GM21529 (cell line): Measurements from ENCODE around the gene UBE2Q1.

Experiments
- ATAC-seq: cut with Tn5 transposase; IDR thresholded peaks from one replicate; pipeline ENCODE4 v1.9.1; 2021; ENCODE audit not compliant: unreplicated experiment

The UBE2Q1 gene

DNA sequence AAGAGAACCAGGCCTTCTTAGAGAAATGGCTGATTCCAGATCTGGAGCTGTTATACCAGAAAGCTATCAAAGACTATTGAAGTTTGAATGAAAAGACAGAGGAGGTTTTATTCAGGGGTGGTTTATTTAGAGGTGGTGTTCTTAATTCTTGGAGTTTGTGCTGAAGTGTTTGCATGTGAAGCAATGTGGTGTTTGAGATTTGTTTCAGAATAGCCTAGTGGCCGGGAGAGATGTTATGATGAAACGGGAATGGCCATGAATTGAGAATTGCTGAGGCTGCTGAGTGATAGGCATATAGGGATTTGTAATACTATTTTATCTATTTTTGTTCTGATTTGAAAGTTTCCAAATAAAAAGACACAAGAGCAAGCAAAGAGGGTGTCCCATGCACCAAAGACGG is 45.7 kb downstream of the UBE2Q1 start:
- no peak for ATAC-seq

DNA sequence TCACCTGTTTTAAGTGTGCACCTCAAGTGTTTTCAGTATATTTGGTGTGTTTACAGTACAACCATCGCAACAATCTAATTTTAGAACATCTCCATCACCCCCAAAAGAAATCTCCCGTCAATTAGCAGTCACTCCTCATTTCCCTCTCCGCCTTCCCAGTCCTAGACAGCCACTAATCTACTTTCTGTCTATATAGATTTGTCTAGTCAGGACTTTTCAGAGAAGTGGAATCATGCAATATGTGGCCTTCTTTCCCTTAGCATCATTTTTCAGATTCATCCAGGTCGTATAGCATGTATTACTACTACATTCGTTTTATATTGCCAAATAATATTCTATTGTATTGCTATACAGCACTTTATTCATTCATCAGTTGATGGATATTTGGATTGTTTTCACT is 54.6 kb downstream of the UBE2Q1 start:
- ATAC-seq: no peak

DNA sequence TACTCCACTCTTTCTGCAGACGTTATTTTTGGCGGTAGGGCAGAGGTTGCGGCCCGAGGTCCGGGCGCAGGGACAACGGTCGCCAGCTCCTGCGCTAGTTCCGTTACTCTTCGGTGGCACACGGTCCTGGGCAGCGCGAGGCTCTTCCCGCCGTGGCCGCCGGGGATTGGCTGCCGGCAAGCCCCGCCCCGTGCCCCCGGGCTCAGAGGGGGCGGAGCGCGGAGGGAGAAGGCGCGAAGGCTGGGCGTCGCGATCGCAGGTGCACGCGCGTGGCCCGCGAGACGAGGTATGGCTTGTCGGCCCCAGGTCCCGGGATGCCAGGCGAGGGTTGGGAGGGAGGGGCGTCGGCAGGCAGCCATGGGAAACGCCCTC is 55.7 kb downstream of the UBE2Q1 start:
- no peak for ATAC-seq

DNA sequence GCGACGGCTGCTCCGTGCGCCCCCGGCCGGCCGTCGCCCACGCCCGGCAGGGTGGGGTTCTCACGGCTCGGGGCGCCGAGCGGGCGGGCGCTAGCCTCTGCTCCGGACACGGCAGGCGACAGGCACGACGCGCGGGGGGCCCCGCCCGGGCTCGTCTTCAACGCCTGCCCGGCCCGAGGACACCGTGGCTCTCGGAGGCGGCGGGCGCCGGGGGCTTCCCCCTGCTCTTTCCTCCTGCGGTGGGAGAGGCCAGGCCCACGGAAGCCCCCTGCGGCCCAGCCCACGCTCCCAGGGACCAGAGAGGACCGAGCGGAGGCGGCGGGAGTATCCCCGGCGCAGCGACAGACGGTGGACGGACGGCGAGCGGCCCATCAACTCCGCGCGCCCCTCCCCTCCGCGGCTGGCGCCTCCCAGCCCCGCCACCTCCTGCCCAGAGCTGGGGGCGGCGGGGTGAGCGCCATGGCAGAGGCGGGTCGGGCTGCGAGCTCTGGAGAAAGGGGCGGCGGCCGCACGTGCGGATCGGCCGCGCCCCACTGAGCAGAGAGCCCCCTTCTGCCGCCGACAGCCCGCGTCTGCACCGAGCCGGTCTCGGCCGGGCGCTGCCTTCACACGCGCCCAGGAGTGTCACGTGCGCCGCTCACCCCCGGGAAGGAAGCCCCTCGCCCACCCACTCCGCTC is 56.3 kb downstream of the UBE2Q1 start, which contains the start of the genes SHE and TDRD10:
Gene SHE (minus strand): TSS at position 347 of the 678 bp plus-strand sequence. CDS start 386 bp downstream, outside the sequence.
Gene TDRD10 (plus strand): TSS at position 154 of the 678 bp plus-strand sequence. CDS start 4,685 bp downstream, outside the sequence.
- ATAC-seq: no peak

DNA sequence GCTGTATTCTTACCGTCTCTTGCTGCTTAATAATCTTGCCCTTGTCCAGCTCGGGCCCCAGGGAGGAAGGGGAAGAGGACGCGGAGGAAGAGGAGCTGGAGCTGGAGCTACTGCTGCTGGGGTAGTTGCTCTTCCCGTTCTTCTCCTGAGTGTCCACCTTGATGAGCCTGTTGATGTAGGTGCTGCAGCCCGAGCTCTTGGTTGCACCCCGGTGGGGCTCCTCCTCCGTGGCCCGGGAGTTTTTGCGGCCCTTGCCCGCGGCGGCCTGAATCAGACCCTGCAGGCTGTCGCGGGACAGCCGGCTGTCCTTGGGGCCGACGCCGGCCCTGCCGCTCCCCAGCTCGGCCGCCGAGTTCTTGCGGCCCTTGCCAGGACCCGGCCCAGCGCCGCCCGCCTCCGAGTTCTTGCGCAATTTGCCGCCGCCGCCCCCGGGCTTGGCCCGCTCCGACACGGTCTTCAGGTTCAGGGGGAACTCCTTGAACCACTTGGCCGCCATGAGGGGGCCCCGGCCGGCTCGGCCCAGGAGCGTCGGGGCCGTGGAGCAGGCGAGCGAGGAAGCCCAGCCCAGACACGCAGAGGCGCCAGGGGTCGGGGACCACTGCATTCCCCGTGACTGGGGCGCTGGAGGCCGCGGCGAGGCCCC is 56.9 kb downstream of the UBE2Q1 start:
- no peak for ATAC-seq

DNA sequence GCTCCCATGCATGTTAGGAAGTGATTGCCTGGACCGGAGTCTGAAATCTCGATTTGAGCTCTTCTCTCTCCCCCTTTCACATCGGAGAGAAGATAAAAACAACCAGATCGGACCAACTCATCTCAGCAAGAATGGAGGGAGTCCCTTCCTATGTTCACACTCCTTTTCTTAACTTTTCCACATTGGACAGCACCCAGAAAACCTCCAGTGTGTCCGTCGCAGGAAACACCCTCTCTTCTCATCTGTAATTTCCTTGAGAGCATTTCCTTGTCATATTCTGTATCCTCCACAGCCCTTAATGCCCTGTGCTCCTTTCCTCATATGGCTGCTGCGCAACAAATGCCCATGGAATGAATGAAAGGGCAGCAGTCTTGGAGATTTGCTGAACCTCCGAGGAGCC is 57.9 kb downstream of the UBE2Q1 start:
- no peak for ATAC-seq

DNA sequence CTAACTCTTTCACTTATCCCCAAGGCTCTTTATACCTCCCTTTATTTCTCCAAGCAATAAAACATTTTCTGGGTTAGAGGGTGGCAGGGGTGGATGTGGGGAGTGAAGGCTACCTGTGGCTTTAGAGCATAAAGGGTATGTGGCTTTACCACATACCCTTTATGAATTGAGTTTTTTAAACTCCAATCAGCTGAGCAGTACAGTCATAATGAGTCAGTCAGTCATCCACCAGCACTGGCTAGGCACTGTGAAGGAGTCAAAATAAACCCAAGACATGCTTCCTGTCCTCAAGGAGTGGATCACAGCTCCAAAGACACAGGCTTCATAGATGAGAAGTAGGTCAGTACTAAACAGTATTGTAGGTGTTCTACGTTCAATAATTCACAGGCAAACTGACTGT is 59.0 kb downstream of the UBE2Q1 start:
- no peak for ATAC-seq
